HEK293 (cell line): ENCODE results near the gene FAM209B.

Source experiments
- ATF2 ChIP-seq: fragments of 450-650 bp; formaldehyde crosslinking; IDR thresholded peaks from 2 replicates; pipeline ENCODE4 v1.5.1; 2016; ENCODE audit warnings: missing biosample characterization, missing genetic modification characterization, low read depth
- CTCF ChIP-seq: fragments of 450-650 bp; formaldehyde crosslinking; IDR thresholded peaks from 2 replicates; pipeline ENCODE4 v1.5.1; 2016; ENCODE audit warnings: missing biosample characterization, missing genetic modification characterization
- REST ChIP-seq: fragments of 450-650 bp; formaldehyde crosslinking; IDR thresholded peaks from 2 replicates; pipeline ENCODE4 v1.5.1; 2016; ENCODE audit warnings: missing biosample characterization, missing genetic modification characterization
- SETDB1 ChIP-seq: IDR thresholded peaks from one replicate; pipeline ENCODE4 v1.6.1; 2017; ENCODE audit warnings: mild to moderate bottlenecking, low read length, moderate library complexity, mixed read lengths; ENCODE audit not compliant: insufficient read length
- YY1 ChIP-seq: fragments of 450-650 bp; formaldehyde crosslinking; IDR thresholded peaks from 2 replicates; pipeline ENCODE4 v1.5.1; 2018; ENCODE audit warnings: missing biosample characterization, missing genetic modification characterization
- ZBTB1 ChIP-seq: fragments of 450-650 bp; formaldehyde crosslinking; IDR thresholded peaks from 2 replicates; pipeline ENCODE4 v1.5.1; 2016; ENCODE audit warnings: missing biosample characterization, missing genetic modification characterization
- ZNF133 ChIP-seq: fragments of 450-650 bp; formaldehyde crosslinking; IDR thresholded peaks from 2 replicates; pipeline ENCODE4 v1.5.1; 2016; ENCODE audit warnings: missing biosample characterization, missing genetic modification characterization
- ZNF335 ChIP-seq: fragments of 450-650 bp; formaldehyde crosslinking; conservative IDR thresholded peaks from 2 replicates; pipeline ENCODE4 v1.5.1; 2016; ENCODE audit warnings: missing biosample characterization, missing genetic modification characterization
- ZNF341 ChIP-seq: fragments of 450-650 bp; formaldehyde crosslinking; IDR thresholded peaks from 2 replicates; pipeline ENCODE4; 2016; ENCODE audit warnings: low read depth, missing biosample characterization, missing genetic modification characterization
- ZNF513 ChIP-seq: fragments of 450-650 bp; IDR thresholded peaks from 2 replicates; pipeline ENCODE4 v1.5.1; 2018; ENCODE audit warnings: missing biosample characterization, missing genetic modification characterization
- ZNF530 ChIP-seq: fragments of 450-650 bp; formaldehyde crosslinking; IDR thresholded peaks from 2 replicates; pipeline ENCODE4 v1.5.1; 2016; ENCODE audit warnings: low read depth, missing biosample characterization, missing genetic modification characterization

- TF ChIP-seq ZNF335 (tag by site-specific recombination) (no peak), CTCF (no peak), ZNF133 (no peak), ZBTB1 (no peak), REST (no peak), YY1 (no peak), ZNF341 (tag by site-specific recombination) (no peak), ATF2 (tag by site-specific recombination) (no peak), ZNF513 (no peak), ZNF530 (tag by site-specific recombination) (no peak), SETDB1 (no peak)
These were observed 14.2 kb upstream of the FAM209B start for GRCh38 chr20:56518721-56519398.
